Upper lobe of left lung (tissue), 4 donors: ENCODE data around the gene PRRC2C.

Experiments
- EP300 ChIP-seq, 4 donors: sonication (generic); formaldehyde crosslinking; IDR thresholded peaks; one replicate each; pipeline ENCODE4 v1.5.1; 2017; ENCODE audit warnings: antibody characterized with exemption in 4 of 4, control low read depth in 2 of 4
- POLR2A ChIP-seq, 4 donors: fragments of 450-650 bp; IDR thresholded peaks; one replicate each; pipeline ENCODE4 v1.5.1; 2016 to 2017; ENCODE audit warnings: antibody characterized with exemption in 4 of 4, mild to moderate bottlenecking in 2 of 4
- POLR2AphosphoS5 ChIP-seq, 2 donors: sonication (generic); formaldehyde crosslinking; IDR thresholded peaks; one replicate each; pipeline ENCODE4 v1.5.1; 2017; ENCODE audit warnings: antibody characterized with exemption in 2 of 2
- TF ChIP-seq, protein P1 (sequence below), 6 experiments: fragments of 450-650 bp in 4 of 6; fragments of 200-600 bp in 2 of 6; sonication (generic) in 2 of 6; IDR thresholded peaks; one replicate each; pipeline ENCODE4 v1.5.1; 2016 to 2019; ENCODE audit warnings: antibody characterized with exemption in 6 of 6

DNA sequence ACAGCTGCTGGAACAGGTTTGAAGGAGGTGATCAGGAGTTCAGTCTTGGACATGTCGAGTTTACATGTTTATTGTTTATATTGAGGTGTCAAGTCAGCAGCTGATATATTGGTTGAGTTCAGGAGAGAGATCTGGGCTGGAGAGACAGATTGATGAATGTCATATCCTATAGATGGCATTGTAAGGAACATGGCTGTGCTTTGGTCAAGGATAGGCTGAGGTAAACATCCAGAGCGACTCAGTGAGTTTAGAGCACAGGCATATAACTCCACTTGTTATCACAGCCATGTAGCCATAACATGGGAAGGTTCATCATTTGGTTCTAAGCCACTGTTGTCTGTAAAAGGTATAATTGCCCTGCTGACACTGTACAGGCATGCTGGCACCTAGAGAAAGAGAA lies 131.3 kb downstream of the PRRC2C start:
- no peak for TF ChIP-seq POLR2A (IDR thresholded peaks at IDR 0.05)
- TF ChIP-seq, protein P1, sequence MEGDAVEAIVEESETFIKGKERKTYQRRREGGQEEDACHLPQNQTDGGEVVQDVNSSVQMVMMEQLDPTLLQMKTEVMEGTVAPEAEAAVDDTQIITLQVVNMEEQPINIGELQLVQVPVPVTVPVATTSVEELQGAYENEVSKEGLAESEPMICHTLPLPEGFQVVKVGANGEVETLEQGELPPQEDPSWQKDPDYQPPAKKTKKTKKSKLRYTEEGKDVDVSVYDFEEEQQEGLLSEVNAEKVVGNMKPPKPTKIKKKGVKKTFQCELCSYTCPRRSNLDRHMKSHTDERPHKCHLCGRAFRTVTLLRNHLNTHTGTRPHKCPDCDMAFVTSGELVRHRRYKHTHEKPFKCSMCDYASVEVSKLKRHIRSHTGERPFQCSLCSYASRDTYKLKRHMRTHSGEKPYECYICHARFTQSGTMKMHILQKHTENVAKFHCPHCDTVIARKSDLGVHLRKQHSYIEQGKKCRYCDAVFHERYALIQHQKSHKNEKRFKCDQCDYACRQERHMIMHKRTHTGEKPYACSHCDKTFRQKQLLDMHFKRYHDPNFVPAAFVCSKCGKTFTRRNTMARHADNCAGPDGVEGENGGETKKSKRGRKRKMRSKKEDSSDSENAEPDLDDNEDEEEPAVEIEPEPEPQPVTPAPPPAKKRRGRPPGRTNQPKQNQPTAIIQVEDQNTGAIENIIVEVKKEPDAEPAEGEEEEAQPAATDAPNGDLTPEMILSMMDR (IDR thresholded peaks at IDR 0.05) = no peak
- no peak for TF ChIP-seq EP300 (IDR thresholded peaks at IDR 0.05)
- TF ChIP-seq POLR2AphosphoS5 (IDR thresholded peaks at IDR 0.05) = no peak
